HepG2 (cell line): ENCODE results near the gene ASGR1. TPM values are rescaled to one million over a fixed set of nuclear protein-coding genes. Genes with fewer than 3 reads are reported as not detected.

Experiments
- ARNT ChIP-seq: fragments of 450-650 bp; IDR thresholded peaks from 2 replicates; pipeline ENCODE4 v1.6.1; 2017
- GTF3A ChIP-seq: sonication (generic); formaldehyde crosslinking; conservative IDR thresholded peaks from 2 replicates; pipeline ENCODE4 v1.4.0; 2020; ENCODE audit warnings: mild to moderate bottlenecking, missing genetic modification reagents
- GZF1 ChIP-seq: sonication (generic); formaldehyde crosslinking; IDR thresholded peaks from 2 replicates; pipeline ENCODE4 v1.5.1; 2020; ENCODE audit warnings: mild to moderate bottlenecking, missing genetic modification reagents
- MXD3 ChIP-seq: IDR thresholded peaks from 2 replicates; pipeline ENCODE4 v1.6.1; 2016; ENCODE audit warnings: mild to moderate bottlenecking, missing biosample characterization, missing genetic modification reagents
- RELA ChIP-seq: sonication (generic); formaldehyde crosslinking; IDR thresholded peaks from 2 replicates; pipeline ENCODE4 v1.4.0; 2020; ENCODE audit warnings: missing genetic modification reagents
- SRF ChIP-seq: IDR thresholded peaks from 2 replicates; pipeline ENCODE4 v1.6.1; 2011; ENCODE audit warnings: mild to moderate bottlenecking, low read depth, low read length, moderate library complexity
- ZKSCAN5 ChIP-seq: sonication (generic); formaldehyde crosslinking; IDR thresholded peaks from 2 replicates; pipeline ENCODE4 v1.5.1; 2020; ENCODE audit warnings: mild to moderate bottlenecking, missing genetic modification reagents
- ZNF136 ChIP-seq: sonication (generic); formaldehyde crosslinking; IDR thresholded peaks from 2 replicates; pipeline ENCODE4 v1.8.1; 2022; ENCODE audit warnings: low read depth, mild to moderate bottlenecking, moderate library complexity, missing genetic modification reagents
- ZNF207 ChIP-seq: fragments of 450-650 bp; IDR thresholded peaks from 2 replicates; pipeline ENCODE4 v1.6.1; 2016; ENCODE audit warnings: antibody characterized with exemption, borderline replicate concordance
- ZNF430 ChIP-seq: sonication (generic); formaldehyde crosslinking; IDR thresholded peaks from 2 replicates; pipeline ENCODE4 v1.9.0; 2021; ENCODE audit warnings: mild to moderate bottlenecking, missing genetic modification reagents
- ZNF550 ChIP-seq: sonication (generic); formaldehyde crosslinking; IDR thresholded peaks from 2 replicates; pipeline ENCODE4 v1.4.0; 2020; ENCODE audit warnings: mild to moderate bottlenecking, missing genetic modification reagents, borderline replicate concordance
- ZNF777 ChIP-seq: sonication (generic); formaldehyde crosslinking; IDR thresholded peaks from 2 replicates; pipeline ENCODE4 v1.4.0; 2020; ENCODE audit warnings: missing genetic modification reagents
- ZNF781 ChIP-seq: sonication (generic); formaldehyde crosslinking; IDR thresholded peaks from 2 replicates; pipeline ENCODE4 v1.5.1; 2020; ENCODE audit warnings: borderline replicate concordance, mild to moderate bottlenecking, missing genetic modification reagents; ENCODE audit errors: not compliant biosample characterization
- ZNF879 ChIP-seq: sonication (generic); formaldehyde crosslinking; IDR thresholded peaks from 2 replicates; pipeline ENCODE4 v1.8.1; 2023; ENCODE audit warnings: missing genetic modification reagents
- ZSCAN25 ChIP-seq: sonication (generic); formaldehyde crosslinking; IDR thresholded peaks from 2 replicates; pipeline ENCODE4 v1.8.0; 2022; ENCODE audit warnings: mild to moderate bottlenecking, missing genetic modification reagents
- polyA plus RNA-seq, 8 experiments: library from polyadenylated mRNA; depleted of rRNA in 3 of 8; stranded (reverse) in 7 of 8; unstranded in 1 of 8; fragments of >200 nt; fragmentation: Illumina TruSeq in 4 of 8; extraction: Trizol in 4 of 8; gene quantifications; 2 replicates each; pipeline versions ENCODE4 v1.2.1 to v1.2.3, GENCODE V29; 2011 to 2016; ENCODE audit warnings: low read depth in 4 of 8, missing spikeins in 1 of 8, mixed read lengths in 1 of 8; ENCODE audit not compliant: insufficient read depth in 1 of 8
- total RNA-seq, 5 experiments: library from RNA; depleted of rRNA; stranded (reverse); fragments of >200 nt; fragmentation: Illumina TruSeq; extraction: Trizol; gene quantifications; 2 replicates each; pipeline ENCODE4 v1.2.3, GENCODE V29; 2016; ENCODE audit warnings: low read depth in 1 of 5
- TF ChIP-seq, protein P1 (sequence below): IDR thresholded peaks from 2 replicates; pipeline ENCODE4 v1.6.1; 2016; ENCODE audit warnings: mild to moderate bottlenecking
- TF ChIP-seq, protein P2 (sequence below): sonication (generic); formaldehyde crosslinking; IDR thresholded peaks from 2 replicates; pipeline ENCODE4 v1.4.0; 2020; ENCODE audit warnings: missing genetic modification reagents, low read depth, mild to moderate bottlenecking, borderline replicate concordance
- TF ChIP-seq, protein P3 (sequence below): sonication (generic); formaldehyde crosslinking; IDR thresholded peaks from 2 replicates; pipeline ENCODE4 v1.4.0; 2020; ENCODE audit warnings: missing genetic modification reagents

The ASGR1 gene
- total and polyA plus RNA-seq, 2 of the 13 experiments (the other 11 are each of a cell fraction or from before 2014, with no cell fraction given): 353 to 796 TPM

DNA sequence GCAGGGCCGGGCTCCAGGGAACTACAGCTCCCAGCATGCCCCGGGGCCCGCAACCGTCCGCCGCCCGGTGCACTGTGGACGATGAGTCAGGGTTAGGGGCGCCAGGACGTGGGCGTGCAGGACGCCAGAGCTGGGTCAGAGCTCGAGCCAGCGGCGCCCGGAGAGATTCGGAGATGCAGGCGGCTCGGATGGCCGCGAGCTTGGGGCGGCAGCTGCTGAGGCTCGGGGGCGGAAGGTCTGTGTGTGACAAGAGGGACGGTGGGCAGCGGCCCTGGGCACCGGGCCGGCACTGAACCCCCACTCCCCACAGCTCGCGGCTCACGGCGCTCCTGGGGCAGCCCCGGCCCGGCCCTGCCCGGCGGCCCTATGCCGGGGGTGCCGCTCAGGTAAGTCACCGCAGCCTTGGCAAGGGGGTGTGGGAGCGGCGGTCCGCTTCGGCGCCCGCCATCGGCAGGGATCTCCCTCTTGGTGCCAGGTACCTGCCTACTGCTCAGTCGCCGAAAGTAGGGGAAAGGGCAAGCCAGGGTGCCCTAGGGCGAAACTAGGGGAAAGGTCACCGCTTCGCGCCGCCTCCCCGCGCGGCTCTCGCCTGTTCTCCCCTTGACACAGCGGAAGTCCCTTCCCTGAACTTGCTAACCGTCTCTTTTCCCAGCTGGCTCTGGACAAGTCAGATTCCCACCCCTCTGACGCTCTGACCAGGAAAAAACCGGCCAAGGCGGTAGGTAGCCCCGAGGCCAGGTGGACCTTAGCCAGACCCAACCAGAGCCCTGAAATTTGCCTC is 40.8 kb upstream of the ASGR1 start, which contains the start of the genes ACADVL and DLG4 (continued):
- TF ChIP-seq ZSCAN25 (CRISPR knock-in tag) (peak; percentile 66), RELA (CRISPR knock-in tag) (no peak), SRF (no peak), ZNF777 (CRISPR knock-in tag) (no peak), MXD3 (CRISPR knock-in tag) (peak; percentile 74; the same call in 1 of the 2 replicates), ARNT (no peak), ZNF207 (no peak), ZNF550 (CRISPR knock-in tag) (no peak), ZNF879 (CRISPR knock-in tag) (0 out of 2 replicates have a peak, but pooled peaks have one; percentile 52), GTF3A (CRISPR knock-in tag) (no peak; the same call in 1 of the 2 replicates), ZNF781 (no peak), ZNF430 (CRISPR knock-in tag) (no peak; the same call in 1 of the 2 replicates), ZNF136 (CRISPR knock-in tag) (0 out of 2 replicates have a peak, but pooled peaks have one; percentile 72), GZF1 (CRISPR knock-in tag) (no peak), ZKSCAN5 (CRISPR knock-in tag) (no peak)
- TF ChIP-seq, protein P1, sequence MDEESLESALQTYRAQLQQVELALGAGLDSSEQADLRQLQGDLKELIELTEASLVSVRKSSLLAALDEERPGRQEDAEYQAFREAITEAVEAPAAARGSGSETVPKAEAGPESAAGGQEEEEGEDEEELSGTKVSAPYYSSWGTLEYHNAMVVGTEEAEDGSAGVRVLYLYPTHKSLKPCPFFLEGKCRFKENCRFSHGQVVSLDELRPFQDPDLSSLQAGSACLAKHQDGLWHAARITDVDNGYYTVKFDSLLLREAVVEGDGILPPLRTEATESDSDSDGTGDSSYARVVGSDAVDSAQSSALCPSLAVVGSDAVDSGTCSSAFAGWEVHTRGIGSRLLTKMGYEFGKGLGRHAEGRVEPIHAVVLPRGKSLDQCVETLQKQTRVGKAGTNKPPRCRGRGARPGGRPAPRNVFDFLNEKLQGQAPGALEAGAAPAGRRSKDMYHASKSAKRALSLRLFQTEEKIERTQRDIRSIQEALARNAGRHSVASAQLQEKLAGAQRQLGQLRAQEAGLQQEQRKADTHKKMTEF (CRISPR knock-in tag): peak; percentile 84
- TF ChIP-seq, protein P2, sequence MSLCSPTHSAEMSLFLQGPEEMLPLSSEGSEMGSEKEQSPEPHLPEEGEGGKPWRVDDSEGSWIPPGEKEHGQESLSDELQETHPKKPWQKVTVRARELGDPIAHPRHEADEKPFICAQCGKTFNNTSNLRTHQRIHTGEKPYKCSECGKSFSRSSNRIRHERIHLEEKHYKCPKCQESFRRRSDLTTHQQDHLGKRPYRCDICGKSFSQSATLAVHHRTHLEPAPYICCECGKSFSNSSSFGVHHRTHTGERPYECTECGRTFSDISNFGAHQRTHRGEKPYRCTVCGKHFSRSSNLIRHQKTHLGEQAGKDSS (CRISPR knock-in tag): no peak
- TF ChIP-seq, protein P3, sequence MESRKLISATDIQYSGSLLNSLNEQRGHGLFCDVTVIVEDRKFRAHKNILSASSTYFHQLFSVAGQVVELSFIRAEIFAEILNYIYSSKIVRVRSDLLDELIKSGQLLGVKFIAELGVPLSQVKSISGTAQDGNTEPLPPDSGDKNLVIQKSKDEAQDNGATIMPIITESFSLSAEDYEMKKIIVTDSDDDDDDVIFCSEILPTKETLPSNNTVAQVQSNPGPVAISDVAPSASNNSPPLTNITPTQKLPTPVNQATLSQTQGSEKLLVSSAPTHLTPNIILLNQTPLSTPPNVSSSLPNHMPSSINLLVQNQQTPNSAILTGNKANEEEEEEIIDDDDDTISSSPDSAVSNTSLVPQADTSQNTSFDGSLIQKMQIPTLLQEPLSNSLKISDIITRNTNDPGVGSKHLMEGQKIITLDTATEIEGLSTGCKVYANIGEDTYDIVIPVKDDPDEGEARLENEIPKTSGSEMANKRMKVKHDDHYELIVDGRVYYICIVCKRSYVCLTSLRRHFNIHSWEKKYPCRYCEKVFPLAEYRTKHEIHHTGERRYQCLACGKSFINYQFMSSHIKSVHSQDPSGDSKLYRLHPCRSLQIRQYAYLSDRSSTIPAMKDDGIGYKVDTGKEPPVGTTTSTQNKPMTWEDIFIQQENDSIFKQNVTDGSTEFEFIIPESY: no peak
